ENCODE data around the gene KBTBD12.

DNA sequence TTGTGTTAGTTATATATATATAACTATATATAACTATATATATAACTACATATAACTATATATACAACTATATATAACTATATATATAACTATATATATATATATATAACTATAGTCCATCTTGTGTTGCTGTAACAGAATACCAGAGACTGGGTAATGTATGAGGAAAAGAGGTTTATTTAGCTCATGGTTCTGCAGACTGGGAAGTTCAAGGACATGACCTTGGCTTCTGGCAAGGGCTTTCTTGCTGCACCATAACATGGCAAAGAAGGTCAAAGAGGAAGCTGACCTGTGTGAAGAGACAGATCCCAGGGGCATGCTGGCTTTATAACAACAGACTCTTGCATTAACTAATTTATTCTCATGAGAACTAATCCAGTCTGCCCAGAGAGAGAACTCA lies 27.6 kb downstream of the KBTBD12 start:
- TF ChIP-seq, protein P1, sequence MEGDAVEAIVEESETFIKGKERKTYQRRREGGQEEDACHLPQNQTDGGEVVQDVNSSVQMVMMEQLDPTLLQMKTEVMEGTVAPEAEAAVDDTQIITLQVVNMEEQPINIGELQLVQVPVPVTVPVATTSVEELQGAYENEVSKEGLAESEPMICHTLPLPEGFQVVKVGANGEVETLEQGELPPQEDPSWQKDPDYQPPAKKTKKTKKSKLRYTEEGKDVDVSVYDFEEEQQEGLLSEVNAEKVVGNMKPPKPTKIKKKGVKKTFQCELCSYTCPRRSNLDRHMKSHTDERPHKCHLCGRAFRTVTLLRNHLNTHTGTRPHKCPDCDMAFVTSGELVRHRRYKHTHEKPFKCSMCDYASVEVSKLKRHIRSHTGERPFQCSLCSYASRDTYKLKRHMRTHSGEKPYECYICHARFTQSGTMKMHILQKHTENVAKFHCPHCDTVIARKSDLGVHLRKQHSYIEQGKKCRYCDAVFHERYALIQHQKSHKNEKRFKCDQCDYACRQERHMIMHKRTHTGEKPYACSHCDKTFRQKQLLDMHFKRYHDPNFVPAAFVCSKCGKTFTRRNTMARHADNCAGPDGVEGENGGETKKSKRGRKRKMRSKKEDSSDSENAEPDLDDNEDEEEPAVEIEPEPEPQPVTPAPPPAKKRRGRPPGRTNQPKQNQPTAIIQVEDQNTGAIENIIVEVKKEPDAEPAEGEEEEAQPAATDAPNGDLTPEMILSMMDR (IDR thresholded peaks at IDR 0.05): no peak
- TF ChIP-seq EP300 (IDR thresholded peaks at IDR 0.05): no peak

All from tibial nerve (tissue), 4 donors.